NCI-H446 (cell line): ENCODE data around the gene SINHCAF.
A peak's percentile ranks its signal among the peaks of the same experiment; 100 is the strongest.

Experiments used
- DNase-seq, 2 experiments: peaks; one replicate each; lab custom pipeline; 2025; lab: John Stamatoyannopoulos, UW

The SINHCAF gene

GRCh38 chr12:31331242-31331641 is 5.3 kb upstream of the SINHCAF start:
- no peak for DNase-seq

DNA sequence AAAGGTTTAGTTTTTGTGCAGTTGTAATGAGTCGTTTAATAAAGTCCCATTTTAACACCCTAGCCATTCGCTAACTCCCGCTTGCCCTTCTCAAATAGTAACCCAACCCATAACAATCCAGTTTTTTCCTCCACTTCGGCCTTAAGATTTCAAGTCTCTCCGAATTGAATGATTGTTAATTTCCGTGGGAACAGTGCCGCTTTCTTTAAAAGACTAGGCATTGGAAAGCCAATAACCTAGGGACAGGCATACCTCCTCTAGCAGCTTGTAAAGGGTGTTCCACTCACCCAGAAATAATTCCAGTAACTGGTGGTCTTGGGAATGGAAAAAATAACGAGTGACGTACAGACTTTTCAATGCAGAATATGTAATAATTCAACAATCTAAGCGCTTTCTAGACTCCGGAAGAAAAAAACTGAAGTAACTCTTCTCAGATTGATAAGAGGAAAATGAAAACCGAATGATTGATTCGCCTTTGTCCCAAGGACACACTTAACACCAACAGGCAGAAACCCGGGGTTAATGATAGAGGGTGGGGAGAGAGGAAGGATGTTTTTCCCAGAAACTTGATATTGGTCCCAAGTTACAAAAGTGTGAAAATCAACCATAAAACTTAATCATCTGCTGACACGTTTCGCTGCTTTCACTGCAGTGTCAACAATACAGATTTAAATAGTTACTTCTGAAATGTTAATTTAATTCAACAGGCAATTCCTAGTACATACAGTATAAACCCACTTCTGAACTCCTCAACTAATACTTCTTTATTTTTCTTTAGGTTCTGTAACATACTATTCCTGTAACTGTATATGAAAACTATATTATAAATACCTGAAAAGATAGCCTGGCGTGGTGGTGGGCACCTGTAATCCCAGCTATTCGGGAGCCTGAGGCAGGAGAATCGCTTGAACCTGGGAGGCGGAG is 1.0 kb upstream of the SINHCAF start:
- no peak for DNase-seq

GRCh38 chr12:31325524-31325875 is 450 bp downstream of the SINHCAF start:
- no peak for DNase-seq

DNA sequence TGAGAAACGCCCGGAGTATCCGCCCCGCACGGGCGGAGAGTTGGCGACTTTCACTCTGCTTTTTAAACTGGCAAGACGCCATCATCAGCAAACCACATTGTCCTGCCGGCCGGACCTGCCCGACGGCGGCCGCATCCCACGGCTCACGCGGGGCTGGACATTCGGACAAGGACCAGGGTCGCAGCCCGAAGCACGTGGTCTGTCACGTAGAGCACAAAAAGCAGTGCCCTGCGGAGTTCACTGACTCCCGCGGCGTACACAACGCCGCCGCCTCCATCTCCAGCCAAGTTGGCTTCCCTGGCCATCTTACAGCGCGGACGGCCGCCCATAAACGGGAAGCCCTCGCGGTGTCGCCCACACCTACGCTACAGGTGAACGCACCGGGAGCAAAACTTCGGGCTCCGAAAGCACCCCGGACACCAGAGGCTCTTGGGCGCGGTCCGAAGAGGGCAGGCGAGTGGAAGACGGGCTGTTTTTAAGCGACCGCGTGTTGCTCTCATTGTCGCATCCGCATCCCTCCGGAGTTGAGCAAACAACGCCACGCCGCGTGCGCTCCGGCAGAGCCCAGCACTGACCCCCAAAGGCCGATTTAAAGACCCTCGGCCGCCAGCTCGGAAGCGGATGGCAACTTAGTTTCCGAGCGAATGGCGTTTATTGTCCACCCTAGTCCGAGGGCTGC is 966 bp downstream of the SINHCAF start:
- DNase-seq = peak in 1 of 2 experiments; percentile 61

- DNase-seq = peak; percentile 56 to 71
Measured at GRCh38 chr12:31324116-31324844, 1.7 kb downstream of the SINHCAF start.

GRCh38 chr12:31323391-31324115 is 2.4 kb downstream of the SINHCAF start:
- DNase-seq = no peak

GRCh38 chr12:31322801-31323207 is 3.1 kb downstream of the SINHCAF start:
- DNase-seq = no peak

- no peak for DNase-seq
Measured at GRCh38 chr12:31321897-31322228, 4.1 kb downstream of the SINHCAF start.

- DNase-seq = no peak
Measured at GRCh38 chr12:31321186-31321896, 4.6 kb downstream of the SINHCAF start.

GRCh38 chr12:31318657-31319269 is 7.2 kb downstream of the SINHCAF start:
- DNase-seq = no peak

DNA sequence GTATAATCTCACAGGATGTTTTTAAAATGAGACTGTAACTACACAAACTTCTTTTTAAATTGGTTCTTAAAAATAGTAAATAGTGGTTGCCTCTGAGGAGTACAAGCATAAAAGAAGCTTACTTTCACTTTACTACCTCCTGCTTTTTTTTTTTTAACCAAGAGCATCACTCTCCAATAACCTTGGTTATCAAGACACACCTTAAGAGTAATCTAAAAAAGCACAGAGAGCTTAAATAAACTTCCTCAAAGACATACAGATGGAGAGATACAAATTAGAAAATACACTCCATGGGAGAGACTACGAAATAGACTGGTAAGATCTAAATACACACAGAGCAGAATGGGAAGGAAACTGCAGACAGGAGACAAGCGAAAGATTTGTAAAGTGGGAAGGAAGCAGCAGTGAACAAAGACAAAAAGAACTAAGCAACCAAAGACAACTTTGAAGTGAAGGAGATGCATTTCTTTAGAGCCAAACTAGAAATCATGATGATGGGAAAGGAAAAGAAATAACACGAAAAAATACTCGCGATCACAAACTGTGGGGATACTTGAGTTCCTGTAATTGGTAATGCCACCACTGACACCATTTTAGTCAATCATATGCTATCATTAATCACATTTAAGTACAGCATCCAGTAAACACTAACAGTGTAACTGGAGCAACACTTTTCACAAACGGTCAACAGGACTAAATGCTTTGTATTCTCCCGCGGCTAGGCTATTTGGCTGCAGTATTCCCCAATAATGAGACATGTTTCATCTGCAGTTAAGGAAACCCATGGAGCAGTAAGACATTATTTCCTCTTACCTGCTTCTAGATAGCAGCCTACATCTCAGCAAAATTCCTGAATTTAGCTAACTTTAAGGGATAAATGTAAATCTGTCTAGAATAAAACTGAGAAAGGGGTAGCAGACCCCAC is 8.2 kb downstream of the SINHCAF start:
- no peak for DNase-seq

DNA sequence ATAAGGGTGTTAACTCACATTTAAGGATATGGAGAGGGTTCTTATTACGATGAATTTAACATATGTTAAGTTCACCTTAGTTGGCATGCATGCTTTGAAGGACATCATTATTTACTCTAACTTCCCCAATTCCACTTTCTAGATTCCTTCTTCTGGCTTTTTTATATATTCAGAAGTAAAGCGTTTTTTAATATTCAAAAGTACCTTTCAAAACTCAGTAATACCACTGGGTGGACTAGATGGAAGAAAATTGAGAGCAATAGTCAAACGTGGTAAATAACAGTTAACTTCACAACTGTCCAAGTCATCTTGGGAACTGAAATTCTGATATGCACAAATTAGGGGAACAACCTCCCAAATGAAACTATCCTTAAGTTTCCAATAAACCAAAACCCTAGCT is 9.1 kb downstream of the SINHCAF start:
- DNase-seq = no peak

GRCh38 chr12:31315784-31316465 is 10.0 kb downstream of the SINHCAF start:
- no peak for DNase-seq

- no peak for DNase-seq
Measured at GRCh38 chr12:31315044-31315715, 10.8 kb downstream of the SINHCAF start.

DNA sequence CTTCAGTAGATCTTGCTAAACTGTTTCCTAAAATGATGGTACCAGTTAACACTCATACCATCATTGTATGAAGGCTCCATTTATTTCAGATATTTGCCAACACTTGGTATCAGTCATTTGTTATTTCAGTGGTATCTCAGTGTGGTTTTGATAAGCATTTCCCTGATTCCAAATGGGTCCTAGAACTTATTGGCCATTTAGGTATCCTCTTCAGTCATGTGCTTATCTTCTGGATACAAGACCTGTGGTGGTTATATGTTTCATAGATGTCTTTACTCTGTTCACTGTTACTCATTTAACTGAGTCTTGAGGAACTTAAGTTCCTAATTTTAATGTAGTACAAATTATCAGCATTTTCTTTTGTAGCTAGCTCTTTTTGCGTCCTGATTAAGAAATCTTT is 13.5 kb downstream of the SINHCAF start:
- DNase-seq = no peak

DNA sequence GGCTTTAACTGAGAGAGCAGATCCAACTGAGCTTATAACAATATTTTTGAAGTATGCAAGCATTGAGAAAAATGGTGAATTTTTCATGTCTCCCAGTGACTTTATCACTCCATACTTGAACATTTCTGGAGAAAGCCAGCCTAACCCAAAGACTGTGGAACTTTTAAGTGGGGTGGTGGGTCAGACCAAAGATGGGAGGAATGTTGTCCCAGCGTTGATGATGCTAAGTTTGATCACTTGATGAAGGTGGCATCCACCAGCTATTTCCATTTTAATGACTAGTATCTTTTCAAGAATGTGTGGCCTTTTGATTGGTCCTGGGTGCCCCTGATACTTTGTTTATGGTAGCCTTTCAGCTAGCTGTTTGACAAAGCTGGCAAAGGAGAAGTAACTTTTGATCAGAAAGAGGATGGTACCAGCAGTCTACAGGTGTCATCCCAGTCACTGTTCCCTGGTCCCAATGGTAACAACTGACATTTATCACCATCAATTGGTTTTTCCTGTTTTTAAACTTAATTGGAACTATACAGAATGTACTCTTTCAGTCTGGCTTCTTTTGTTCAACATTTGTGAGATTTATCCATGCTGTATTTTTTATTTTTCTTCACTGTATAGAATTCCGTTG is 14.2 kb downstream of the SINHCAF start:
- DNase-seq = no peak

GRCh38 chr12:31310488-31310887 is 15.5 kb downstream of the SINHCAF start:
- no peak for DNase-seq

DNA sequence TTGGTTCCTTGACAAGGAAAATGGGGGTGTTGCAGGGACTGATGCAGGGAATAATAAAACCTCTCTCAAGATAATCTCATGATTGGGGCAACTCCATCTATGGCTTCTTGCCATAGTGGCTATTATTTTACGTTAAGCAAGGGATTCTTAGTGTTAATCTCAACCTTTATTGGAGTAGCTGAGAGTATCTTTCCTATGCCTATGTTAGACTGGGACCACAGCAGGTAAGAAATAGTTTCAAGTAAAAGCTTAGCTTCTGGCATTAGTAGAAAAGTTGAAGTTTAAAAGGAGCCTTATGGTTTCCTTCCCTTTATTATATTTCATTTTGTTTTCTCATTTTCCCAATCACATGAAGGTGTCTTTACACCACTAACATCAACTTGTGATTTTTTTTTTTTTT is 16.7 kb downstream of the SINHCAF start:
- no peak for DNase-seq
